ENCODE results near the gene SLC2A4RG. TPM values are rescaled to one million over a fixed set of nuclear protein-coding genes. Genes with fewer than 3 reads are reported as not detected.

The SLC2A4RG gene
- polyA plus RNA-seq, 1 experiment, result 52.0 TPM

- Histone ChIP-seq H3K27me3 (ENCODE audit: control insufficient read depth, insufficient read depth, low read length) (no peaks in the 10 kb centered on the region), H3K4me3 (ENCODE audit: low read depth, low read length) (no peak overlapping the region), H3K36me3 (ENCODE audit: control insufficient read depth, insufficient read depth, low read length) (peaks cover 19% of the 10 kb centered on the region)
- ChIA-PET CTCF (interaction anchor here (0.6 to 1.0 kb wide), 3 partner anchors 15 to 276 kb away, joined by 3 to 4 read pairs (median 3); no protein-coding TSS in a partner anchor), POLR2A (no interaction called here)
- no peak for TF ChIP-seq CTCF (IDR thresholded peaks at IDR 0.05; ENCODE audit: insufficient read depth, low read depth, low read length)
- DNase-seq (ENCODE audit: low read depth), result no peak
These were observed 41.6 kb upstream of the SLC2A4RG start for GRCh38 chr20:63697868-63698545.

- CTCF ChIA-PET, result interaction anchor here (0.6 to 1.1 kb wide), 4 partner anchors 9 to 161 kb away, joined by 3 to 4 read pairs (median 4); partner anchors contain the start of genes ARFRP1 and ZGPAT
- peak; percentile 51 for DNase-seq (ENCODE audit: low read depth)
- POLR2A ChIA-PET, result interaction anchor here (0.8 kb wide), 1 partner anchor 9 kb away, joined by 6 read pairs; the partner anchor contains the start of genes ARFRP1 and ZGPAT
- Histone ChIP-seq H3K4me3 (ENCODE audit: low read depth, low read length) (no peak overlapping the region), H3K27me3 (ENCODE audit: control insufficient read depth, insufficient read depth, low read length) (no peaks in the 10 kb centered on the region), H3K36me3 (ENCODE audit: control insufficient read depth, insufficient read depth, low read length) (peaks cover 21% of the 10 kb centered on the region)
- TF ChIP-seq CTCF (IDR thresholded peaks at IDR 0.05; ENCODE audit: insufficient read depth, low read depth, low read length), result no peak
These were observed 40.7 kb upstream of the SLC2A4RG start for GRCh38 chr20:63698739-63699465.

- DNase-seq (ENCODE audit: low read depth), result no peak
- H3K4me3 ChIP-seq (ENCODE audit: low read depth, low read length), result no peak overlapping the region
- no peak for TF ChIP-seq CTCF (IDR thresholded peaks at IDR 0.05; ENCODE audit: insufficient read depth, low read depth, low read length)
- H3K36me3 ChIP-seq (ENCODE audit: control insufficient read depth, insufficient read depth, low read length), result peaks cover 24% of the 10 kb centered on the region
- POLR2A ChIA-PET, result interaction anchor here (0.8 kb wide), 1 partner anchor 8 kb away, joined by 6 read pairs; the partner anchor contains the start of genes ARFRP1 and ZGPAT
- CTCF ChIA-PET, result interaction anchor here (0.6 to 1.1 kb wide), 2 partner anchors 8 to 162 kb away, joined by 4 read pairs; partner anchors contain the start of genes ARFRP1 and ZGPAT
- H3K27me3 ChIP-seq (ENCODE audit: control insufficient read depth, insufficient read depth, low read length), result no peaks in the 10 kb centered on the region
These were observed 39.9 kb upstream of the SLC2A4RG start for GRCh38 chr20:63699466-63700198.

- DNase-seq (ENCODE audit: low read depth), result no peak
- CTCF ChIA-PET, result no interaction called here
- no peak for TF ChIP-seq CTCF (IDR thresholded peaks at IDR 0.05; ENCODE audit: insufficient read depth, low read depth, low read length)
- POLR2A ChIA-PET, result no interaction called here
- H3K4me3 ChIP-seq (ENCODE audit: low read depth, low read length), result no peak overlapping the region
- H3K27me3 ChIP-seq (ENCODE audit: control insufficient read depth, insufficient read depth, low read length), result no peaks in the 10 kb centered on the region
- peaks cover 30% of the 10 kb centered on the region for H3K36me3 ChIP-seq (ENCODE audit: control insufficient read depth, insufficient read depth, low read length)
These were observed 39.2 kb upstream of the SLC2A4RG start for GRCh38 chr20:63700199-63701050.
